Right renal cortex interstitium (tissue), 3 donors: ENCODE data around the gene GDPGP1. TPM values are rescaled to one million over a fixed set of nuclear protein-coding genes. Genes with fewer than 3 reads are reported as not detected.
"Not testable (repeated sequence)": the region's sequence is repeated elsewhere in the genome, so short reads cannot be mapped to it uniquely, and the experiment has no call there.

Source experiments
- DNase-seq, 3 donors: peaks; one replicate each; pipeline ENCODE4 v3.0.0-alpha.2; 2013; ENCODE audit warnings: low read depth in 3 of 3, low spot score in 2 of 3
- polyA plus RNA-seq, 3 donors: library from polyadenylated mRNA; unstranded; fragments of 120-200 nt; gene quantifications; one replicate each; pipeline ENCODE4 v1.2.1, GENCODE V29; 2013; ENCODE audit not compliant: insufficient read length in 3 of 3

GDPGP1 gene, protein sequence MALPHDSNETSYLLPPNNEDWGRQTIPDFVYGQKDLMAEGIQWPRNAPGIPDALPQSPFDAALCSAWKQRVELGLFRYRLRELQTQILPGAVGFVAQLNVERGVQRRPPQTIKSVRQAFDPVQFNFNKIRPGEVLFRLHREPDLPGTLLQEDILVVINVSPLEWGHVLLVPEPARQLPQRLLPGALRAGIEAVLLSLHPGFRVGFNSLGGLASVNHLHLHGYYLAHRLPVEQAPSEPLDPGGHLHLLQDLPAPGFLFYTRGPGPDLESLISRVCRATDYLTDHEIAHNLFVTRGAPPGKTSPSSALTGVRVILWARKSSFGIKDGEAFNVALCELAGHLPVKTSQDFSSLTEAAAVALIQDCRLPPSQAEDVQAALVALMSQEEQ
- 1 to 10 TPM; 3.8 to 5.0 (median 4.3) TPM for polyA plus RNA-seq

DNA sequence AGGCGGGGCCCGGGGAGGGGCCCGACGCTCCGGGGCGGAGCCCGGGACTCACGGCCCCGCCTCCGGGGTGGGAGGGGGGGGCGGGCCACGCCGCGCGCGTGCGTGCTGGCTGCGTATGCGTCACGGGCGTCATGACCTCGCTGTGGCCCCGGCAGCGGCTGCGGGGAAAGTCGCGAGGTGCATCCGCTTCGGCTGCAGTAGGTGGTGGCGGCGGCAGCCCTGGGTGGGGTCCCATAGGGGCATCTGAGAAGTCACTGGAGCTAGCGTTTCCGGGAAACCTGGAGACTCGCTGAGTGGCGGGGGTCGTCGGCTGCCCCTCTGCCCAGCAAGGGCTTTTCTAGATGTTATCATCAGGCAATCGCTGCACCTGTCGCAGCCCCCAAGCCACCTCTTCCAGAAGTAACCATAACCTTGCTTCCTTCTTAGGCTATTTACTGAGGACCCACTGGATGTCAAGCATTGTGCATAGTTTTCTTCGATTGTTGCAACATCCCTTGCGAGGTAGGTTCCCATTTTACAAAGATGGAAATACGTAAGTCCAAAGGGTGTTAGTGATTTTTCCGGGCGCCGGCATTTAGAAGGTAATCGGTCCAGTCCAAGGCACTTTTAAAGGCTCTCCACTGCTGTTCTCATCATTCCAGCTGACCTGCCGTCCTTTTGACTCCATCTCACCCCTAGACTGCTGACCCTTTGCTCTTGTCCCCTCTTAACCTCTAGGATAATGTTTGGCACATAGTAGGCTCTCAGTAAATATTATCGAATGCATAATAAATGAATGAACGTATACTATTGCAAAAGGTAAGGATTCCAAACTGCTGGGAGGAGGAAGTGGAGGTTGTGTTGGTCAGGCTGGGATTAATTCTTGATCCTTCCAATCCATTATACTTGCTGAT, at the start of gene GDPGP1:
GDPGP1 (plus strand) TSS at position 114 of the 893 bp plus-strand sequence. CDS start 6,700 bp downstream, outside the sequence.
- DNase-seq: peak in 1 of 3 donors; percentile 89

DNA sequence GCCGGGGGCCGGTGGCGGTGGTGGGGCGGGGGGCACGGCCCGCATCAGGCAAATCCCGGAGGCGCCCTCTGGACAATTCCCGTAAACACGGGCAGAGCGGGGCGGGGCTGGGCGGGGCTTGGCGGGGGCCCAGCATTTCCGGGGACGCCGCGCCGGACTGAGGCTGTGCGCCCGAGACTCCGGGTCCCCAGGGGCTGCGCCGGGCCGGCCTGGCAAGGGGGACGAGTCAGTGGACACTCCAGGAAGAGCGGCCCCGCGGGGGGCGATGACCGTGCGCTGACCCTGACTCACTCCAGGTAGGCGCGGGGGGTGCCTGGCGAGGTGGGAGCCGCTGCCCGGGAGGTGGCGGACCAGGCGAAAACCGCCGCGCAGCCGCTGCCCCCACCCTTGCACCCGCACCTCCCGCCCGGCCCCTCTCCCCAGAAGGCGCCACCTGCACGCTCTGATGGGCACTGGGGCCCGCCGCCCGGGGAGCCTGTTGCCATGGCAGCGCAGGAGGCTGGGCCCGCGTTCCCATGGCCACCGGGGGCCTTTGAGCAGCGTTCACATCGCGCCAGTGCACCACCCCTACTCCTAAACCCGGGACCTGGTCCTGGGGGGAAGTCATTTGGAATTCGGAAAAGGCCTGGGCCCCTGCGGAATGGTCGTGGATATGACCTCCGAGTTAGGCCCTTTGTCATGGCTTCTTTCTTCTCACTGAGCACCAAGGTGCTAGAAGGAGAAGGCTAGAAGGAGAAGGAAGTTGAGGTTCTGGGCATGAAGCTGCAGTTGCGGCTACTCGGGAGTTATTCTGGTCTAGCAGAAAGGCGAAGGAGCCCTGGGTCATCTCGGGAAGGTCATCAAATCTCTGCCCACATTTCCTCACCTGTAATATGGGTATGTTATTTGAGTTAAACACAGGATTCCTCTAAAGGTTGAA, 49.0 kb upstream of the GDPGP1 start:
- no peak for DNase-seq

DNA sequence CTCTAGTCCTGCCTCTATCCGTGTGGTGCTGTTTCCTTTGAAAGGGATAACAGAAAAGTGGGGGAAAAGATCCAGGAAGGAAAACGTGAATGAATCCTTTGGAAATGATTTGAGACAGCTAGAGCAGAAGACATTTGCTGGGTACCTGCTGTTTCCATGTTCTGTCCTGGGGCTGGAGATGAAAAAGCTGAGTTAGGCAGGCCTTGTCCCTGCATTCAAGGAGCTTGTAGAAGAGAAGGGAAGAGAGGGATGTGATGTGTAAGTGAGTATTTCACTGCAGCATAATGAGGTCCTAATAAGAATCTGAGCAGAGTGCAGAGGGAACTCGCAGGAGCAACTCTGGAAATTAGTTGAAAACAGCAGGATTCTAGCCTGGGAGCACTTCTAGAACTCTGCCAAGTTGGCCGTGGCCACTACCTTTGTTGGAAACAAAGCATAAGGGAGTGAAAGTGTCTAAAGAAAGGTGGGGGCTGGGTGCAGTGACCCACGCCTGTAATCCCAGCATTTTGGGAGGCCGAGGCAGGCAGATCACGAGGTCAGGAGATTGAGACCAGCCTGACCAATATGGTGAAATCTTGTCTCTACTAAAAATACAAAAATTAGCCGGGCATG, 46.6 kb upstream of the GDPGP1 start:
- DNase-seq: no peak

DNA sequence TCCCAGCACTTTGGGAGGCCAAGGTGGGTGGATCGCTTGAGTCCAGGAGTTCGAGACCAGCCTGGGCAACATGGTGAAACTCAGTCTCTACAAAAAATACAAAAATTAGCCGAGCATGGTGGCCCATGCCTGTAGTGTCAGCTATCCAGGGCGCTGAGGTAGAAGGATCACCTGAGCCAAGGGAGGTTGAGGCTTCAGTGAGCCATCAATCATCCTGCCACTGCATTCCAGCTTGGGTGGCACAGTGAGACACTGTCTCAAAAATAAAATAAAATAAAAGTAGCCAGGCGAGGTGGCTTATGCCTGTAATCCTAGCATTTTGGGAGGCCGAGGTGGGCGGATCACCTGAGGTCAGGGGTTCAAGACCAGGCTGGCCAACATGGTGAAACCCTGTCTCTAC, 45.9 kb upstream of the GDPGP1 start:
- not testable (repeated sequence) for DNase-seq

DNA sequence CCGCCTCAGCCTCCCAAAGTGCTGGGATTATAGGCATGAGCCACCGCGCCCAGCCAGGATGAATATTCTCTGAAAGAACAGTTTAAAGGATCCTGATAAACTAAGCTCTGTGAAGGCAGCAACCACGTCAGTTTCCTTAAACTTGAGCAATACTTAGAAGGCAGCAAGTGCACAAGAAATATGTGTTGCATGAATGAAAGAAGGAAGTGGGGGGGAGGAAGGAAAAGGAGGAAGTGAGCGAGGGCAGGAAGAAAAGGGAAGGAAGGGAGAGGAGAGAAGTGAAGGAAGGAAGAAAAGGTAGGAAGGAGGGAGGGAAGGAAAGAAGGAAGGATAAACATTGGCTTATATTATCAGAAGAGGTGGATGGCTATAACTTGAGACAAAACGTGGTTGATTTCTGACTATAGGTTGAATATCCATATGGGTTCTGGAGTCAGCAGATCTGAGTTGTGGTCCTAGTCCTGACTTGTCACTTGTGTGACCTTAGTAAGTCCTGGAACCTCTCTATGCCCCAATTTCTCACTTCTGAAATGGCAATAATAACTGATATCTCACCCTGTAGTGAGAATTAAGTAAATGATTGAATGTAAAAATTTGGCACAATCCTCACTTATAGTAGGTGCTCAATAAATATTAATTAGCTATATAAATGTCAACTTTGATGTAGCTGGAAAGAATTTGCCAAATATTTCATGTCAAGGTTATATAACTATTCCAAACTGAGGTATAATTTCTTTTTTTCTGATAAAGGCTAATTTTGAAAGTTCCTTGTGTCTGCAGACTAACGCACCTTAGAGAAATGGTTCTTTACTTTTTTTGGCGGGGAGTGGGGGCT, 44.9 kb upstream of the GDPGP1 start:
- DNase-seq: no peak

DNA sequence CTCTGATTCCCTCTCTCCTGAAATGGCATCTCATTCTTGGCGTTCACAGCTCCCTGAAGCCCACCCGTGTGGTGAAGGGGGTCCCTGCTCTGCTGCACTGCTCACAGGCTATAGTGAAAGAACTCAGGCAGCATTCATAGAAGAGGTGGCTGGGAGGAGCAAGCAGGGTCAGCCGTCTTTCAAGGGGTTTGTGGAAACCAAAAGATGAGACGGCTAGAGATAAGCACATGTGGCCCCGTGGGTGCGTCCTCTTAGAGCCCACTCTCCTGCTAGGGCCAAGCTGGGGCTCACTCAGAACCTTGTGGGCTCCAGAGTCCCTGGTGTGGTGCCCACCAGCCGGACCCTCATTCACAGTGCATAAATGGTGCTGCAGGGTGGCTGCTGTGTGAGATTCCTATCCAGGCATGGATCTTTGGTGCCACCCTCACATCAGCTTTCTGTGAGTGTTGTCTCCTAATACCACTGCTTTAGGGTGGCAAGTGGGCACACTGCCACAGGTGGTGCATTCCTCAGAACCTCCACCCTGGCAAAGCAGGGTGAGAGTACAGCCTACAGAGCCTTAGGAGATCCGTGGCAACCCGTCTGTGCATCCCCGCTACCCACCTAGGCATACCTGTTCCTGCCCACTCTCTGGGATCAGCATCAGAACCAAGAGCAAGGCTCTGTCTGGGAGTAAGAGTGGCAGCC, 44.1 kb upstream of the GDPGP1 start:
- DNase-seq: no peak

DNA sequence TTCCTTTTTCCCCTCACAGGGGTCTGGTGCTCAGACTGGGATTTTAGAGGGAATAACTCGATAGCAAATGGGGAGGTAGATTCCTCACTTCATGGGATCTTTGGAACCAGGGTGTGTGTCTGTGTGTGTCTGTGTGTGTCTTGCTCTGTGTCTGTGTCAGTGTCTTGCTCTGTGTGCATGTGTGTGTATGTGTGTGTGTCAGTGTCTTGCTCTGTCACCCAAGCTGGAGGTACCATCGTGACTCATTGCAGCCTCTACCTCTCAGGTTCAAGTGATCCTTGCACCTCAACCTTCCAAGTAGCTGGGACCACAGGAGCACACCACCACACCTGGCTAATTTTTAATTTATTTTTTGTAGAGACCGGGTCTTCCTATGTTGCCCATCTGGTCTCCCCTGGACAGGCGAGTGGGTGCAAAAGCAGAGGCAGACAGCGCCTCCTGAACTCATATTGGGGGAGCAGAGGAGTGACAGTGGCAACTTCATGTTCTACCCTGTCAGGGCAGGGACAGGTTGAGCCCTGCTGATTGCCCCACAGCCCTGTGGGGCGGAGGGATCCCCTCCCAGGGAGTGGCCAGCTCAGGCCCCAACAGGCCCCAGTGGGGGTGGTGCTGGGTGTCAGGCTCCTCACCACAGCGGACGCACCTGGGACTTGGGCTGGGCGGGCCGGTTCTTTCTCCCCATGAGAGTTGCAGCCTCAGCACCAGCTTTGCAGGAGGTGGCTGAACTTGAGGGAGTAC, 43.2 kb upstream of the GDPGP1 start:
- no peak for DNase-seq

DNA sequence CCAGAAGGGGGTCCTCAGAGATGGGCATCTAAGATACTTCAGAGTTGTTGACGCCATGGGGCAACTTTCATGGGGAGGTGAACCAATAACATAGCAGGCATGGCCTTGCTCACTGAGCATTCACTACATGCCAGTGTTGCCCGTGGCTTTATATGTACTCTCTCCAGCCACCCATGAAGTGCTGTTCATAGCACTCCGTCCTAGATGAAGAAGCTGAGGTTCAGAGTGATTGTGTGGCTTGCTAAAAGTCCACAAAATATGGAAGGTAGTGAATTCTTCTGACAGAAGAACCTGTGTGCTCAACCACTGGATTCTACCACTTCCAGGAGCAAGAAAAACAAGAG, 42.7 kb upstream of the GDPGP1 start:
- DNase-seq: no peak

DNA sequence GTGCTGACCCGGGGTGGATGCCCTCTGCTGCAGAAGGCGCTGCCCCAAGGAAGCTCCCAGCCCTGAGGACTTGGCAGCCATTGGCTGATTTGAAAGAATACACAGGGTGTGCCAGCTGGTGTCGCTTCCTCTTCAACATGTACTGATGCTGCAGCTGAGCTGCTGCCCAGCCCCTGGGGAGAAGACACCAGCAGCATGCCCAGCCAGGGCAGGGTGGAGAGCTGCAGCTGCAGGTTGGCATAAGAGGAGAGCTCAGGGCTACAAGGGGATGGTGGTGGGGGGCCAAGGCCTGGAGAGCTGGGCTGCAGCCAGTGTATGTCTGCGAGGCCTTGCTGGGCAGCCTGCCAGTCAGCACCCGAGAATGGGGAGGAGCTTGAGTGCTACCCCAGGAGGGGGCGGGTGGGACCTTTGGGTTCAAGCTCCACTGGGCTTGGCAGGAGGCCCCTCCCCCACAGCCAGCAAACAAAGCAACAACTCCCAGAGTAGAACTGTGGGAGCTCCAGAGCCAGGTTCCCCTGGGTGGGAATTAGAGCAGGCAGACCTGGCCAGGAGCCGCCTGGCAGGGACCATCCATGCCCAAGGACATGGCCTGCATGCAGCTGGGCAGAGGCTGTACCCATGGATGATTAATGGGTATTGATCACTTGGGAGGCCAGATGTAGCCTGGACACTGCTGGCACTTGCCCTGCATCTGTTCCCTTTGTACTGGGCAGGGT, 42.1 kb upstream of the GDPGP1 start:
- no peak for DNase-seq

DNA sequence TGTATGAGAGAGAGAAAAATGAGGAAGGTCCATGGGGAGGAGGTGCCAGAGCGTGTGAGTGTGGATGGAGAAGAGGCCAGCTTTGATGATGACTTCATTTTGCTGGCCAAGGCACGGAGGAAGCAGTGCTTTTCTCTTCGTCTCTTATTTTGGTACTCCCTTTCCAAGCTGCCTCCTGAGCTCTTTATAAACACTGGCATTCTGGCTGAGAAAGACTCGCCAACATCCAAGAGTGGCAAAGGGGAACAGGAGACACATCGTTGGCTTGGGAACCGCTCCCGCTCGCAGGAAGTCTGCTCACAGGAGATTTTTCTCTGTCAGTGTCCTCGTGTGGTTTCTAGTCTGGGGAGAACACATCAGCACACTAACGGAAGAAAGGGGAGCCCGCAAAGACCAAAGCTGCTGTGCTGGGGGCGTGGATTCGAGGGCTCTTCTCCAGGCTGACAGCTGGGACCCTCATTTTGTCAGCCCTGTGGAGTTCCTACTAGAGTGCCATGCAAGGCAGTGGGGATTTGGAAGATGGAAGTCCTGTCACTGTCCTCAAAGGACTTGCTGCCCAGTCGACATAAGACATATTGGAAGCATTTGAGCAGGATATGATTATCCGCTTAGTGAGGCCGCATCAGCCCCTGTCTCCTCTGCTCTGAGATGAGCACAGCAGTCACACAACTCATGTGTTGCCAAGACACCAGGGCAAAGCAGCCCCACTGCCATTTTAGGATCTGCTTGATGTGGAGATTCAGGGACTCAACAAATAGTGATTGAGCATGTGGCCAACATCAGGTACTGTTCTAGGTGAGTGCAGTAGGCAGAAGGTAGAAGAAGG, 40.8 kb upstream of the GDPGP1 start:
- no peak for DNase-seq

DNA sequence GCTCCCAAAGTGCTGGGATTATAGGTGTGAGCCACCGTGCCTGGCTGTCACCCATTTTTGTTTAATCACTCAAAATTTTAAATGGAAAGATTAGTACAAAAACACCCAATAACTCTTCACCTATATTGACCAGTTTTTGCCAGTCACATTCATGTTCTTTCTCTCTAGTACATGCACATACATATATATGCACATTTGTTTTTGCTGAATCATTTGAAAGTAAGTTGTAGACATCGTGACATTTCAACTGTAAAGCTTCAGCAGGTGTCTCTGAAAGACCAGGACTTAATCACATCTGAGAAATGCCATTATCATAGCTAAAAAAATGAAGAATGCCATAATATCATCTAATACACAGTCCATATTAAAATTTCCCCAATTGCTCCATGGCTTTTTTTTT, 39.4 kb upstream of the GDPGP1 start:
- DNase-seq: no peak

DNA sequence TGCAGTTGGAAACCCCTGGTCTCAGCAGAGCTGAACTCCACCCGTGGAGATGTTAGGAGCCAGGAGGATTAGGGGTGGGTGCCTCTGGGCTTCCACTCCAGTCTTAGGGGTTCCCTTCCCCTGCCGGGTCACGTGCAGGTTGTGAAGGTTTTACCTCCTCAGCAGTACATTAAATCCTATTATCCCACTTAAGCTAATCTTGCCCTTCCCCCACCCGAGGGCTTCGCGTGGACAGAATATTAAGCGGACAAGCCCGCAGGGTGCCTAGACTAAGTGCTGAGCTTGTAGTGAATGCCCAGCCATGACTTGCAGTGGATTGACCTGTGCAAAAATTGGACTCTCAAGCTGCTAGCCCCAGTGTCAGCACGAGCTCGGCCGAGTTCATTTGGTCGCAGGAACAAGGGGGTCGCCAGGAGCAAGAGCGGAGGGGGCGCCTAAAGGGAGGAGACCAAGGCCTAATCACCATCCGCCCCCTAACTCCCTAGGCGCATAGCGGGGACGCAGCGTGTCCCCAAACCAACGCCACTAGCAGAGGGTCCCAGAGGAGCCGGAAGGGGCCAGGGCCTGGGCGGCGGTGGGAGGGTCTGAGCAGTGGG, 33.4 kb upstream of the GDPGP1 start:
- no peak for DNase-seq

DNA sequence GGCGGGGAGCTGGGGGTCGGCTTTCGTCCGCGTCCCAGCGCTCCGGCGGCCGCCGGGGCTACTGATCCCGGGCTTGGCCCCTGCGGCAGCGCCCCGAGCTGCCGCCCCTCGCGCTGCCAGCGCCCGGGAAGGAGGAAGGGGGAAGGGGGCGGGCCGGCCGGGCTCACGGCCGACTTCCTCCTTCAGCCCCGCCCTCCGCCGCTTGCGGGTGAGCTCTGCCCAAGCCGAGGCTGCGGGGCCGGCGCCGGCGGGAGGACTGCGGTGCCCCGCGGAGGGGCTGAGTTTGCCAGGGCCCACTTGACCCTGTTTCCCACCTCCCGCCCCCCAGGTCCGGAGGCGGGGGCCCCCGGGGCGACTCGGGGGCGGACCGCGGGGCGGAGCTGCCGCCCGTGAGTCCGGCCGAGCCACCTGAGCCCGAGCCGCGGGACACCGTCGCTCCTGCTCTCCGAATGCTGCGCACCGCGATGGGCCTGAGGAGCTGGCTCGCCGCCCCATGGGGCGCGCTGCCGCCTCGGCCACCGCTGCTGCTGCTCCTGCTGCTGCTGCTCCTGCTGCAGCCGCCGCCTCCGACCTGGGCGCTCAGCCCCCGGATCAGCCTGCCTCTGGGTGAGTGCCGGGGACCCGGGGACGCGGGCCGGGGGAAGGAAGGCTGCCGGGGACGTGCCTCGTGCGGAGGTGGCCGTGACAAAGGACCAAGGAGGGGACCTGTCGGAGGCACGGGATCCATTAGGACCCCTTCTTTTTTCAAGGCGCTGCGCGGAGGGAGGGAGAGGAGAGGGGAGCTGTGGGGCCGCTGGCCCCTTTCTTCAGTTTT, 32.7 kb upstream of the GDPGP1 start, which contains the start of gene SEMA4B:
SEMA4B (plus strand) TSS at position 201 of the 814 bp plus-strand sequence; CDS start at position 450, 249 bp downstream.
- no peak for DNase-seq

DNA sequence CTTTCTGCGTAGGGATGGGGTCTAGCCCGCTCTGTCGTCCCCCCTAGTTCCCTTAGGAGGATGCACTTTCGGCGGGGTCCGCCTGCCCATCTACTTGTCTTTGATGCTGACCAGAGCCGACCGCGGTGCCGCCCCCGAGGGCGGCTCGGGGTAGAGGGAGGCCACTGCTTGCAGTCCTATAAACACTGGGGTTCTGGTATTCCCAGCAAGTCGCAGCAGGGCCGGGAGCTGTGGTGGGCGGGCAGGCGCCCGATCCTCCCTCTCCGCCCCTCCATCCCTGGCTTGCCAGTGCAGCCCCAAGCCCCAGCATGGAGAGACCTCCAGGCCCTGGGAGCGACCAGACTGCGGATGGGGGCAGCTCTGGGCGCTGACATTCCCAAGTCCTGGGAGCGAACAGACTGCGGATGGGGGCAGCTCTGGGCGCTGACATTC, 32.0 kb upstream of the GDPGP1 start:
- no peak for DNase-seq

DNA sequence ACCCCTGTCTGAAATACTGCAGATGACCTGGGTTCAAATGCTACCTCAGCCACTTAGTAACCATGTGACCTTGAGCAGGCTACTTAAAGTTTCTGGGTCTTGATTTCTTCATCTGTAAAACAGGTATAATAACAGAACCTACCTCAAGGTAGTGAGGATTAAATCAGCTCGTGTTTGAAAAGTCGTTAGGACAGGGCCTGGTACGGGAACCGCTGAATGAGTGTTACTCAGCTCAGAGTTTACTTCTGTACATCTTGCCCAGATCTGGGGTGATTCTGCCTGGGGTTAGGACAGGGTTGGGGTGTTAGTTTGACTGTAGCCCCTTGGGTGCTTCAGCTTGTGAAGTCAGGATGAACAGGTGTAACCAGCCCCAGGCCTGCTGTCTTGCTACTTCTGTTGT, 31.1 kb upstream of the GDPGP1 start:
- no peak for DNase-seq
